C4-2B (cell line): ENCODE data around the gene NAV2.

ENCODE experiments used
- H3K27ac ChIP-seq: fragments of 450-650 bp; 2 replicates; pipeline ENCODE4 v1.5.1; 2017
- CTCF ChIP-seq: fragments of 450-650 bp; conservative IDR thresholded peaks from 2 replicates; pipeline ENCODE4 v1.5.1; 2017; ENCODE audit warnings: mild to moderate bottlenecking
- ZFX ChIP-seq: fragments of 450-650 bp; IDR thresholded peaks from 2 replicates; pipeline ENCODE4 v1.6.1; 2017

Gene NAV2

GRCh38 chr11:20131788-20132666 is 419.4 kb downstream of the NAV2 start:
- peak; percentile 94 for TF ChIP-seq CTCF
- no peak for TF ChIP-seq ZFX
- no peak overlapping the region for H3K27ac ChIP-seq

DNA sequence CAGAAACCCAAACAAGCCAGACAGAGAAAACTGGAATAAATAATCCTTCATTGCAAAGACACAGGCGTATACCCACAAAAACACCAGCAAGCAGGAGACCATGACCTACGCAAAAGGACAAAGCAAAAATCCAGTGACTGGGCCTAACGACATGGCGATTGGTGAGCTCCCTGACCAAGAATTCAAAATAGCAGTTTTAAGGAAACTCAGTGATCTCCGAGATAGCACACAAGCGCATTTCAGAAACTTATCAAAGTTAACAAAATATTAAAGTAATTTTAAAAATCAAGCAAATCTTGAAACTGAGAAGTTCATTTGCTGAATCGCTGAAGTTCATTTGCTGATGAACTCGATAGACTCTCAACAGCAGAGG is 420.0 kb downstream of the NAV2 start:
- H3K27ac ChIP-seq: no peak overlapping the region
- peak; percentile 67 for TF ChIP-seq CTCF
- TF ChIP-seq ZFX: no peak

DNA sequence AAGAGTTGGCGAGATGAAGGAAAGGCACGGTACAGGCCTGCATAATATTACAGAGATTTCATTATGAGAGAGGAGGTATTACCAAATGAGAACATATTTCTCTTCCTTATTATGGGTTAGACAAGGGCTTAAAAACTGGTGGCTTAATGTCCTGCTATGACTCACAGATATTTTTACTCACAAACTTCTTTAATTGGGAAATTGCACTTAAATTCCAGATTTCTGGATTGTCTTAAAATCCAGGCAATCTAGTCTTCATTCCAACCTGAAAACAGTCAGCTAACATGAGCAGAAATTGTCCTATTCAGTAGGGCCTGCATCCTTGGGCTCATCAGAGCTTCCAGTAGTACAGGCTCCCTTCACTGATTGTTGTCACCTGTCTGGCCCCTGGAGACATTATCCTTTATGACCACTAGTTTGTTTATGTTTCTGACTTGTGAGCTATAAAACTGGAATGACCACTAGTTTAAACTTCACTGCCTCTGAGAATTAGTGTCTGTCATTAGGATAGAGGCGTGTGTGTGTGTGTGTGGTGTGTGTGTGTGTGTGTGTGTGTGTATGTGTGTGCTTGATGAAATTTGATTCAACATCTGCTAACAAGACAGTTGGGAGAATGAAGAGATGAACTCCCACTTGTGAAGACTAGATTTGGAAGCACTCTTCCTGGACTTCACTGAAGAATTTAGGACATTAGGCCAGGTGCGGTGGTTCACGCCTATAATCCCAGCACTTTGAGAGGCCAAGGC is 422.5 kb downstream of the NAV2 start:
- no peak overlapping the region for H3K27ac ChIP-seq
- TF ChIP-seq ZFX (no peak), CTCF (no peak)

DNA sequence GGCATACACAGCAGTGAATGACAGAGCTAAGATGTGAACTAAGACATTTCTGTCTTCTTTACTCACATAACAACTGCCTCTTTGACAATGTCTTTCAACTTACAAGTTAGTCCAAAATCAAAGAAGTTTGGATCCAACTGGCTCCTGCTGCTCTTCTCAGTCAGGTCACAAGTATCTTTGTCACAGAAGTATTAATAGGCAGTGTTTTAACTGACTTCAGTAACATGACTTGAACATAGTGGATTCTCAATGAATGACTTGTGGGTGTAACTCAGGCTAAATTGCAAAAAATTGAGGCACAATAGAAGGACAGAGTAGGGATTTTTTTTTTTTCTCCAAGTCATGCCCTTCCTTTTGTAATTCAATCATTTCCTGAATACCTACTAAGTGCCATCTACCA is 425.0 kb downstream of the NAV2 start:
- no peak overlapping the region for H3K27ac ChIP-seq
- TF ChIP-seq CTCF: no peak

GRCh38 chr11:20138707-20139106 is 426.1 kb downstream of the NAV2 start:
- TF ChIP-seq CTCF (no peak), ZFX (no peak)
- no peak overlapping the region for H3K27ac ChIP-seq

DNA sequence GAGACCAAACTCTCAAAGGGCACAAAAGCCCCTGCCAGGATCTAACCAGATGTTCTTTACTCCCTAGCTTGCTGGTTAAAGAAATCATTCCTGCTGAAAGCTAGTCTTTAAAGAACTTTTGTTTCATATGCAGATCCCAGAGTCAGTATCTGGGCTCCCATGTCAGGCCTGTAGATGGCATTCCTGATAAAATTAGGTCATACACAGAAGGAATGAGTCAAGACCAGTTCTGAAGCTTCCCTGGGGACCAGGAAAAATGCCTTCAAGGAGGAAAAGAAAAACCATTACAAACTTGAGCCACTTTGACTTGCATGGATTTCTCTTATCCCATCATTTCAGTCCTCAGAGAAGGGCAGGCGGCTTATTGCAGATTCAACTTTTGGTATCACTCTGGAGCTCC is 441.7 kb downstream of the NAV2 start:
- TF ChIP-seq CTCF: no peak
- TF ChIP-seq ZFX: no peak
- H3K27ac ChIP-seq: no peak overlapping the region

GRCh38 chr11:20155683-20156279 is 443.1 kb downstream of the NAV2 start:
- TF ChIP-seq CTCF: no peak
- TF ChIP-seq ZFX: no peak
- no peak overlapping the region for H3K27ac ChIP-seq
